PC-3 (cell line): Measurements from ENCODE around the gene ARHGEF11. TPM values are rescaled to one million over a fixed set of nuclear protein-coding genes. Genes with fewer than 3 reads are reported as not detected.

Experiments used
- ATAC-seq: fragments of 200-7000 bp; cut with Tn5 transposase; 2 replicates; pipeline ENCODE4 v1.9.1; 2020; ENCODE audit warnings: mild to moderate bottlenecking, moderate library complexity
- BruUV-seq: library from RNA; stranded (reverse); fragments of 400-500 nt; replicated peaks from 2 replicates; lab custom pipeline; 2021; lab: Mats Ljungman, UMichigan
- CTCF ChIA-PET: fragments of 300-600 bp; sonication (Branson Sonifier 250); formaldehyde crosslinking; loops from one replicate; lab custom pipeline; 2022; ENCODE audit warnings: antibody characterized with exemption; lab: Charles Lee
- POLR2A ChIA-PET: fragments of 300-600 bp; sonication (Branson Sonifier 250); formaldehyde crosslinking; loops from one replicate; lab custom pipeline; 2022; ENCODE audit warnings: antibody characterized with exemption; ENCODE audit not compliant: unreplicated experiment; lab: Charles Lee
- DNase-seq: peaks from one replicate; pipeline ENCODE4 v3.0.0-alpha.2; 2015
- H2AFZ ChIP-seq: fragments of 300-600 bp; sonication (generic); 2 replicates; pipeline ENCODE4 v1.6.0; 2016; ENCODE audit warnings: antibody characterized with exemption, low read length
- H3F3A ChIP-seq: fragments of 300-600 bp; sonication (generic); one replicate; pipeline ENCODE4 v1.6.0; 2017; ENCODE audit warnings: antibody characterized with exemption, low read length, control low read depth, mild to moderate bottlenecking; ENCODE audit not compliant: unreplicated experiment
- H3K27ac ChIP-seq: fragments of 300-600 bp; sonication (generic); 2 replicates; pipeline ENCODE4 v1.5.1; 2016; ENCODE audit warnings: mild to moderate bottlenecking, low read length
- H3K27me3 ChIP-seq: fragments of 300-600 bp; sonication (generic); 2 replicates; pipeline ENCODE4 v1.6.1; 2016; ENCODE audit warnings: low read length, mixed read lengths
- H3K36me3 ChIP-seq: fragments of 300-600 bp; sonication (generic); 2 replicates; pipeline ENCODE4 v1.6.1; 2016; ENCODE audit warnings: low read depth, mixed run types, low read length, mixed read lengths
- H3K4me1 ChIP-seq: fragments of 300-600 bp; sonication (generic); 2 replicates; pipeline ENCODE4 v1.5.1; 2016; ENCODE audit warnings: low read length; ENCODE audit not compliant: insufficient read depth
- H3K4me2 ChIP-seq: fragments of 300-600 bp; sonication (generic); 2 replicates; pipeline ENCODE4 v1.6.0; 2016; ENCODE audit warnings: low read length
- H3K4me3 ChIP-seq: fragments of 300-600 bp; sonication (generic); 2 replicates; pipeline ENCODE4 v1.5.1; 2016; ENCODE audit warnings: mild to moderate bottlenecking, low read length, mixed read lengths
- H3K79me2 ChIP-seq: fragments of 300-600 bp; sonication (generic); 2 replicates; pipeline ENCODE4 v1.6.1; 2017; ENCODE audit warnings: low read length, mixed read lengths
- H3K9ac ChIP-seq: fragments of 300-600 bp; sonication (generic); 2 replicates; pipeline ENCODE4 v1.6.0; 2016; ENCODE audit warnings: mild to moderate bottlenecking, low read length
- H3K9me2 ChIP-seq: fragments of 300-600 bp; sonication (generic); replicated peaks from 2 replicates; pipeline ENCODE4 v1.6.1; 2016; ENCODE audit warnings: mixed run types, low read length, mixed read lengths
- H3K9me3 ChIP-seq: fragments of 300-600 bp; sonication (generic); 2 replicates; pipeline ENCODE4 v1.6.1; 2016; ENCODE audit warnings: low read length, mixed read lengths
- H4K20me1 ChIP-seq: fragments of 300-600 bp; sonication (generic); 2 replicates; pipeline ENCODE4 v1.6.1; 2016; ENCODE audit warnings: low read length, mixed read lengths
- CTCF ChIP-seq: fragments of 300-600 bp; sonication (generic); conservative IDR thresholded peaks from 2 replicates; pipeline ENCODE4 v1.5.1; 2017; ENCODE audit warnings: antibody characterized with exemption, low read depth, mild to moderate bottlenecking, low read length
- EZH2 ChIP-seq: fragments of 300-600 bp; sonication (generic); IDR thresholded peaks from one replicate; pipeline ENCODE4 v1.6.1; 2017; ENCODE audit warnings: antibody characterized with exemption, mild to moderate bottlenecking, low read length; ENCODE audit not compliant: unreplicated experiment
- EZH2phosphoT487 ChIP-seq: fragments of 300-600 bp; sonication (generic); IDR thresholded peaks from 2 replicates; pipeline ENCODE4 v1.6.1; 2018; ENCODE audit warnings: mild to moderate bottlenecking, antibody characterized with exemption, low read length, borderline replicate concordance
- intact Hi-C: fragments of 100-400 bp; cut with micrococcal nuclease; formaldehyde crosslinking; loops from 2 replicates; pipeline ENCODE4 v1.9.0; 2023
- total RNA-seq: library from RNA; depleted of rRNA; stranded (reverse); fragments of >200 nt; gene quantifications from 2 replicates; pipeline ENCODE4 v1.2.3, GENCODE V29; 2014

ARHGEF11 gene
- total RNA-seq, 1 experiment from 2014 or later: 31.1 TPM

- ATAC-seq (no peak), DNase-seq (no peak)
- H3K4me3 ChIP-seq: peak overlapping the region; percentile 69; the same call in 1 of the 2 replicates
- H3K27me3 ChIP-seq: no peaks in the 10 kb centered on the region
- H3K27ac ChIP-seq: no peak overlapping the region
- peak overlapping the region; percentile 80 for H3K4me2 ChIP-seq
- no peaks in the 10 kb centered on the region for H3K9me3 ChIP-seq
- H3K36me3 ChIP-seq: peaks cover 1% of the 10 kb centered on the region; the same call in 1 of the 2 replicates
- no TSS peak for BruUV-seq
- no peaks in the 10 kb centered on the region for H3K9me2 ChIP-seq
- ChIA-PET POLR2A (no interaction called here), CTCF (no interaction called here)
- intact Hi-C loops: no loop called here
- H2AFZ ChIP-seq: no peak overlapping the region
- peaks cover 20% of the 10 kb centered on the region for H3K4me1 ChIP-seq
- no peaks in the 10 kb centered on the region for H3F3A ChIP-seq
- no peaks in the 10 kb centered on the region for H3K79me2 ChIP-seq
- no peaks in the 10 kb centered on the region for H4K20me1 ChIP-seq
- no peak for TF ChIP-seq CTCF
- TF ChIP-seq EZH2phosphoT487: no peak
- no peak for TF ChIP-seq EZH2
- no peak overlapping the region for H3K9ac ChIP-seq
Observed at GRCh38 chr1:156908955-156909354, 136.6 kb downstream of the ARHGEF11 start.

- no peak for TF ChIP-seq EZH2phosphoT487
- no peak for TF ChIP-seq EZH2
- TF ChIP-seq CTCF: no peak
- CTCF ChIA-PET: no interaction called here
- H3K79me2 ChIP-seq: no peaks in the 10 kb centered on the region
- no peak overlapping the region for H3K27ac ChIP-seq
- ATAC-seq (no peak), DNase-seq (no peak)
- intact Hi-C loops: no loop called here
- H3K4me2 ChIP-seq: peak overlapping the region; percentile 80
- no peaks in the 10 kb centered on the region for H3F3A ChIP-seq
- no peaks in the 10 kb centered on the region for H3K9me3 ChIP-seq
- H2AFZ ChIP-seq: peak overlapping the region; percentile 68
- no peaks in the 10 kb centered on the region for H3K9me2 ChIP-seq
- H3K36me3 ChIP-seq: no peaks in the 10 kb centered on the region; the same call in 1 of the 2 replicates
- H3K27me3 ChIP-seq: no peaks in the 10 kb centered on the region
- H3K9ac ChIP-seq: peak overlapping the region; percentile 56
- peak overlapping the region; percentile 69 for H3K4me3 ChIP-seq
- H3K4me1 ChIP-seq: peaks cover 20% of the 10 kb centered on the region
- no peaks in the 10 kb centered on the region for H4K20me1 ChIP-seq
- POLR2A ChIA-PET: interaction anchor here (0.6 kb wide), 1 partner anchor 157 kb away, joined by 3 read pairs; no protein-coding TSS in a partner anchor
- BruUV-seq: no TSS peak
Observed at GRCh38 chr1:156908541-156908940, 137.0 kb downstream of the ARHGEF11 start.

GRCh38 chr1:156906206-156906906, 139.2 kb downstream of the ARHGEF11 start:
- H3K4me2 ChIP-seq: no peak overlapping the region
- ATAC-seq: no peak
- H3K79me2 ChIP-seq: no peaks in the 10 kb centered on the region
- no peak overlapping the region for H3K4me3 ChIP-seq
- H3K9ac ChIP-seq: no peak overlapping the region
- no peaks in the 10 kb centered on the region for H3K36me3 ChIP-seq
- H3K9me3 ChIP-seq: no peaks in the 10 kb centered on the region
- TF ChIP-seq CTCF: no peak
- no peak for TF ChIP-seq EZH2
- TF ChIP-seq EZH2phosphoT487: no peak
- intact Hi-C loops: no loop called here
- ChIA-PET CTCF (no interaction called here), POLR2A (no interaction called here)
- H4K20me1 ChIP-seq: no peaks in the 10 kb centered on the region
- no peaks in the 10 kb centered on the region for H3K27me3 ChIP-seq
- no peaks in the 10 kb centered on the region for H3F3A ChIP-seq
- no TSS peak for BruUV-seq
- no peak overlapping the region for H3K27ac ChIP-seq
- DNase-seq: no peak
- no peaks in the 10 kb centered on the region for H3K9me2 ChIP-seq
- no peak overlapping the region for H2AFZ ChIP-seq
- H3K4me1 ChIP-seq: peaks cover 20% of the 10 kb centered on the region
